Spleen (tissue), 11 donors: ENCODE measurements around the gene TMTC3. TPM values are rescaled to one million over a fixed set of nuclear protein-coding genes. Genes with fewer than 3 reads are reported as not detected.

Experiments used
- DNase-seq: peaks from one replicate; pipeline ENCODE4 v3.0.0-alpha.2; 2020
- H3K27ac ChIP-seq, 8 donors: fragments of 200-600 bp; sonication (generic) in 7 of 8; 1 replicate in 4 of 8; 2 replicates in 4 of 8; pipeline versions ENCODE4 v1.5.0 to v1.8.0; 2016 to 2021; ENCODE audit warnings: inconsistent platforms in 4 of 8, mild to moderate bottlenecking in 4 of 8, moderate library complexity in 1 of 8
- H3K27me3 ChIP-seq, 7 donors: fragments of 200-600 bp; sonication (generic) in 6 of 7; replicated peaks in 1 of 7; 1 replicate in 4 of 7; 2 replicates in 3 of 7; pipeline versions ENCODE4 v1.5.0 to v1.8.0; 2016 to 2021; ENCODE audit warnings: inconsistent platforms in 3 of 7, mild to moderate bottlenecking in 1 of 7
- H3K36me3 ChIP-seq, 6 donors: fragments of 200-600 bp; sonication (generic) in 5 of 6; 1 replicate in 4 of 6; 2 replicates in 2 of 6; pipeline versions ENCODE4 v1.5.0 to v1.8.0; 2016 to 2021; ENCODE audit warnings: inconsistent platforms in 2 of 6
- H3K4me1 ChIP-seq, 6 donors: fragments of 200-600 bp; sonication (generic) in 5 of 6; 1 replicate in 3 of 6; 2 replicates in 3 of 6; pipeline versions ENCODE4 v1.5.0 to v1.8.0; 2016 to 2021; ENCODE audit warnings: inconsistent platforms in 3 of 6
- H3K4me3 ChIP-seq, 8 donors: fragments of 200-600 bp; sonication (generic) in 7 of 8; 1 replicate in 4 of 8; 2 replicates in 4 of 8; pipeline versions ENCODE4 v1.5.0 to v1.8.0; 2016 to 2021; ENCODE audit warnings: inconsistent platforms in 4 of 8, mild to moderate bottlenecking in 4 of 8, moderate library complexity in 2 of 8
- H3K9me3 ChIP-seq, 8 donors: fragments of 200-600 bp; sonication (generic) in 7 of 8; 1 replicate in 4 of 8; 2 replicates in 4 of 8; pipeline versions ENCODE4 v1.5.0 to v1.8.0; 2016 to 2021; ENCODE audit warnings: inconsistent platforms in 4 of 8
- CTCF ChIP-seq, 11 experiments: fragments of 200-600 bp in 7 of 11; fragments of 450-650 bp in 4 of 11; sonication (generic) in 4 of 11; IDR thresholded peaks in 8 of 11; conservative IDR thresholded peaks in 3 of 11; 1 replicate in 7 of 11; 2 replicates in 4 of 11; pipeline versions ENCODE4 v1.4.0 to v1.8.0; 2016 to 2021; ENCODE audit warnings: antibody characterized with exemption in 11 of 11, inconsistent platforms in 4 of 11, mild to moderate bottlenecking in 1 of 11
- POLR2A ChIP-seq, 3 donors: fragments of 450-650 bp; IDR thresholded peaks; one replicate each; pipeline ENCODE4 v1.5.1; 2017; ENCODE audit warnings: antibody characterized with exemption in 3 of 3, mild to moderate bottlenecking in 1 of 3
- POLR2AphosphoS5 ChIP-seq, 3 donors: sonication (generic); formaldehyde crosslinking; IDR thresholded peaks; one replicate each; pipeline ENCODE4 v1.5.1; 2017; ENCODE audit warnings: antibody characterized with exemption in 3 of 3
- WGBS, 5 donors: extraction: QIAGEN DNeasy Blood & Tissue Kit in 3 of 5; methylation state at CpG; one replicate each; pipeline versions ENCODE4 v1.1.5 to v1.1.7; 2013 to 2018; 5-methylcytosine and 5-hydroxymethylcytosine counted together
- intact Hi-C: fragments of 100-400 bp; cut with DNase I; formaldehyde crosslinking; loops from one replicate; pipeline ENCODE4 v1.15.0; 2023; ENCODE audit warnings: low total_unique reads
- polyA plus RNA-seq, 3 donors: library from polyadenylated mRNA; stranded (reverse); fragments of 200-250 nt; gene quantifications; one replicate each; pipeline ENCODE4 v1.2.1, GENCODE V29; 2013
- total RNA-seq, 7 donors: library from RNA; depleted of rRNA in 3 of 7; stranded (reverse); fragments of >200 nt in 3 of 7; fragmentation: NEBNext Ultra II Directional in 4 of 7; extraction: Animal tissue kit (Norgen Biotek cat#: 25700) in 4 of 7; gene quantifications; one replicate each; pipeline versions ENCODE4 v1.1.0 to v1.2.1, GENCODE V29; 2016 to 2021
- donor health status: healthy with polysubstance abuse.
- donor health status: DM: no; HTN: no; CAD: no; lungs with moderate emphysema.
- donor health status: DM: no; HTN: no; CAD: no.
- donor health status: Bipolar disorder and iron deficiency.
- donor health status: healthy.
- donor health status: DM: no; HTN: no; CAD: no.
- donor health status: DM: yes; HTN: yes; CAD: no.

TMTC3 gene
- total and polyA plus RNA-seq, 10 donors, result 1.5 to 14.5 (median 10.1) TPM

GRCh38 chr12:88184196-88184595 is 42.1 kb downstream of the TMTC3 start:
- no peak for DNase-seq
- Histone ChIP-seq H3K27ac (no peak overlapping the region), H3K27me3 (no peaks in the 10 kb centered on the region), H3K9me3 (peaks cover 0 to 6% (median 0%) of the 10 kb centered on the region in 8 donors), H3K4me3 (no peak overlapping the region), H3K36me3 (peaks cover 0 to 69% (median 17%) of the 10 kb centered on the region in 6 donors), H3K4me1 (no peaks in the 10 kb centered on the region)
- TF ChIP-seq CTCF (IDR thresholded peaks at IDR 0.05 in 8 of 11, conservative IDR thresholded peaks at IDR 0.05 in 3 of 11) (no peak), POLR2AphosphoS5 (IDR thresholded peaks at IDR 0.05) (no peak), POLR2A (IDR thresholded peaks at IDR 0.05) (no peak)
- intact Hi-C loops, result no loop called here
- WGBS, 5 donors, result 81 to 96% (median 91%) methylated on average over 3 of the region's 3 CpGs

GRCh38 chr12:88185279-88185678 is 43.2 kb downstream of the TMTC3 start:
- intact Hi-C loops, result no loop called here
- DNase-seq, result no peak
- peaks cover 0 to 6% (median 0%) of the 10 kb centered on the region in 8 donors for H3K9me3 ChIP-seq
- H3K27me3 ChIP-seq, result no peaks in the 10 kb centered on the region
- H3K4me3 ChIP-seq, result no peak overlapping the region
- H3K36me3 ChIP-seq, result peaks cover 0 to 68% (median 13%) of the 10 kb centered on the region in 6 donors
- no peak for TF ChIP-seq POLR2A (IDR thresholded peaks at IDR 0.05)
- TF ChIP-seq CTCF (IDR thresholded peaks at IDR 0.05 in 8 of 11, conservative IDR thresholded peaks at IDR 0.05 in 3 of 11), result no peak
- no peak for TF ChIP-seq POLR2AphosphoS5 (IDR thresholded peaks at IDR 0.05)
- H3K27ac ChIP-seq, result no peak overlapping the region
- no peaks in the 10 kb centered on the region for H3K4me1 ChIP-seq
- WGBS, 5 donors, result 94 to 99% (median 97%) methylated on average over 2 of the region's 2 CpGs

GRCh38 chr12:88185988-88186387 is 43.9 kb downstream of the TMTC3 start:
- intact Hi-C loops, result no loop called here
- Histone ChIP-seq H3K36me3 (peaks cover 0 to 68% (median 13%) of the 10 kb centered on the region in 6 donors), H3K27ac (no peak overlapping the region), H3K4me3 (no peak overlapping the region), H3K9me3 (peaks cover 0 to 6% (median 0%) of the 10 kb centered on the region in 8 donors), H3K4me1 (no peaks in the 10 kb centered on the region), H3K27me3 (no peaks in the 10 kb centered on the region)
- no peak for DNase-seq
- TF ChIP-seq CTCF (IDR thresholded peaks at IDR 0.05 in 8 of 11, conservative IDR thresholded peaks at IDR 0.05 in 3 of 11), result no peak
- no peak for TF ChIP-seq POLR2A (IDR thresholded peaks at IDR 0.05)
- no peak for TF ChIP-seq POLR2AphosphoS5 (IDR thresholded peaks at IDR 0.05)

DNA sequence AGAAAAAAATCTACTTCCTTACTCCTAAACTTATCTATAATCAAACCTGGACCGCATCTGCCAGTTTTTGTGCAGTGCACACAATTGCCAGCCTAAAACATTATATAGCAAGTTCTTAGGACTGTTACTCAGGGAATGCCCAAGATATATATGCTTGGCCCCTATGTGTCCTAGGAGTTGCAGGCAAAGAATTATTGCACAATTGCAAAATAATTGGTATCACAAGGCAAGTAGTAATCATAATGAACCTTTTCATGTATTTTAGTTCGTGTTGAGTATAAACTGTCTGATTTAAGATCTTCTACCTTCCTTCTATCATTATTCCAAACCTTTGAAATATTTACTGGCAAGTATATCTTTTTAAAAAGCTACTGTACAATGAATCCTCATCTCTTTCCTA is 45.5 kb downstream of the TMTC3 start:
- no peaks in the 10 kb centered on the region for H3K4me1 ChIP-seq
- 91 to 97% (median 95%) methylated on average over 2 of the region's 2 CpGs for WGBS, 5 donors
- no peak for DNase-seq
- H3K9me3 ChIP-seq, result peaks cover 0 to 6% (median 0%) of the 10 kb centered on the region in 8 donors
- no peaks in the 10 kb centered on the region for H3K27me3 ChIP-seq
- intact Hi-C loops, result no loop called here
- TF ChIP-seq CTCF (IDR thresholded peaks at IDR 0.05 in 8 of 11, conservative IDR thresholded peaks at IDR 0.05 in 3 of 11), result no peak
- no peak for TF ChIP-seq POLR2AphosphoS5 (IDR thresholded peaks at IDR 0.05)
- TF ChIP-seq POLR2A (IDR thresholded peaks at IDR 0.05), result no peak
- peaks cover 0 to 68% (median 13%) of the 10 kb centered on the region in 6 donors for H3K36me3 ChIP-seq
- H3K27ac ChIP-seq, result no peak overlapping the region
- no peak overlapping the region for H3K4me3 ChIP-seq
